Endothelial cell of umbilical vein (primary cell): ENCODE data around the gene KRCC1. TPM values are rescaled to one million over a fixed set of nuclear protein-coding genes. Genes with fewer than 3 reads are reported as not detected.

Experiments
- BruUV-seq: library from RNA; stranded (reverse); fragments of 400-500 nt; replicated peaks from 2 replicates; lab custom pipeline; 2021; lab: Mats Ljungman, UMichigan
- CTCF ChIA-PET: fragments of 300-600, 350-600 bp; sonication (Branson Sonifier 250); formaldehyde crosslinking; loops from one replicate; lab custom pipeline; 2021; ENCODE audit warnings: antibody characterized with exemption, inconsistent platforms; lab: Charles Lee
- POLR2A ChIA-PET: fragments of 300-600, 350-600 bp; sonication (Branson Sonifier 250); formaldehyde crosslinking; loops from one replicate; lab custom pipeline; 2021; ENCODE audit warnings: antibody characterized with exemption, inconsistent platforms; lab: Charles Lee
- DNase-seq: peaks from one replicate; pipeline ENCODE4 v3.0.0-alpha.2; 2011; ENCODE audit warnings: low read depth, low spot score
- FAIRE-seq: peaks from 2 replicates; lab custom pipeline; 2011; peaks lifted over from hg19 to GRCh38; lab: Jason Lieb, UNC
- H2AFZ ChIP-seq: 2 replicates; pipeline ENCODE4 v1.6.0; 2012; ENCODE audit warnings: low read depth, low read length, control low read depth, inconsistent platforms
- H3K27ac ChIP-seq: 2 replicates; pipeline ENCODE4 v1.5.1; 2011; ENCODE audit warnings: low read depth, mild to moderate bottlenecking, control low read depth, low read length, moderate library complexity; ENCODE audit not compliant: insufficient read depth
- H3K27me3 ChIP-seq, 2 experiments: 2 replicates each; pipeline versions ENCODE4 v1.6.0 to v1.6.1; 2011; ENCODE audit warnings: low read length in 2 of 2, mixed read lengths in 1 of 2; ENCODE audit not compliant: control insufficient read depth in 2 of 2, insufficient read depth in 2 of 2
- H3K36me3 ChIP-seq, 2 experiments: 2 replicates in 1 of 2; 3 replicates in 1 of 2; pipeline ENCODE4 v1.5.1; 2011; ENCODE audit warnings: low read length in 2 of 2, mild to moderate bottlenecking in 1 of 2, moderate library complexity in 1 of 2; ENCODE audit not compliant: control insufficient read depth in 2 of 2, insufficient read depth in 2 of 2; ENCODE audit errors: extremely low read depth in 1 of 2
- H3K4me1 ChIP-seq: 3 replicates; pipeline ENCODE4 v1.5.1; 2011; ENCODE audit warnings: mild to moderate bottlenecking, low read length; ENCODE audit not compliant: control insufficient read depth, insufficient read depth; ENCODE audit errors: extremely low read depth
- H3K4me2 ChIP-seq: 2 replicates; pipeline ENCODE4 v1.6.1; 2011; ENCODE audit warnings: low read length, control low read depth, mixed read lengths; ENCODE audit not compliant: insufficient read depth
- H3K4me3 ChIP-seq, 3 experiments: fragments of 200-600 bp in 1 of 3; sonication (generic), shearing (Covaris generic) in 1 of 3; replicated peaks in 1 of 3; 2 replicates each; pipeline ENCODE4 v1.5.1; 2011 to 2016; ENCODE audit warnings: control low read depth in 3 of 3, low read length in 3 of 3, mild to moderate bottlenecking in 2 of 3, inconsistent platforms in 1 of 3, low read depth in 1 of 3, moderate library complexity in 1 of 3; ENCODE audit not compliant: insufficient read depth in 1 of 3
- H3K79me2 ChIP-seq: 2 replicates; pipeline ENCODE4 v1.6.0; 2012; ENCODE audit warnings: low read length, inconsistent platforms; ENCODE audit not compliant: control insufficient read depth, insufficient read depth
- H3K9ac ChIP-seq: replicated peaks from 2 replicates; pipeline ENCODE3; 2011; ENCODE audit warnings: low read length, control low read depth; ENCODE audit not compliant: insufficient read depth; ENCODE audit errors: extremely low read depth
- H3K9me1 ChIP-seq: replicated peaks from 3 replicates; pipeline ENCODE4 v1.6.0; 2011; ENCODE audit warnings: mild to moderate bottlenecking, low read length; ENCODE audit not compliant: control insufficient read depth, insufficient read depth; ENCODE audit errors: extremely low read depth
- H3K9me3 ChIP-seq: replicated peaks from 2 replicates; pipeline ENCODE4 v1.5.1; 2012; ENCODE audit warnings: low read length, inconsistent platforms; ENCODE audit not compliant: control insufficient read depth, insufficient read depth
- H4K20me1 ChIP-seq: replicated peaks from 2 replicates; pipeline ENCODE3; 2011; ENCODE audit warnings: mild to moderate bottlenecking, low read length; ENCODE audit not compliant: control insufficient read depth, insufficient read depth; ENCODE audit errors: extremely low read depth
- EZH2 ChIP-seq: IDR thresholded peaks from 2 replicates; pipeline ENCODE4 v1.6.1; 2012; ENCODE audit warnings: borderline replicate concordance, low read depth, mild to moderate bottlenecking, moderate library complexity, low read length, inconsistent platforms; ENCODE audit not compliant: severe bottlenecking
- FOS ChIP-seq: IDR thresholded peaks from 2 replicates; pipeline ENCODE4 v1.6.1; 2011; ENCODE audit warnings: mild to moderate bottlenecking, low read length, moderate library complexity, borderline replicate concordance; ENCODE audit not compliant: insufficient read depth
- GATA2 ChIP-seq: IDR thresholded peaks from 2 replicates; pipeline ENCODE4 v1.7.0; 2011; ENCODE audit warnings: low read depth, mild to moderate bottlenecking, moderate library complexity, mixed read lengths, low read length; ENCODE audit not compliant: insufficient read length, insufficient read depth
- JUN ChIP-seq: IDR thresholded peaks from 2 replicates; pipeline ENCODE4 v1.6.1; 2011; ENCODE audit warnings: borderline replicate concordance, low read depth; ENCODE audit not compliant: insufficient read length, insufficient read depth
- MYC ChIP-seq: IDR thresholded peaks from one replicate; pipeline ENCODE4 v1.6.1; 2011; ENCODE audit warnings: mild to moderate bottlenecking, low read depth, low read length
- POLR2A ChIP-seq: IDR thresholded peaks from 2 replicates; pipeline ENCODE4 v1.6.1; 2012; ENCODE audit warnings: low read depth, mild to moderate bottlenecking, control low read depth, low read length
- POLR2AphosphoS5 ChIP-seq: IDR thresholded peaks from 2 replicates; pipeline ENCODE4 v1.6.1; 2012; ENCODE audit warnings: low read depth, mild to moderate bottlenecking, control low read depth, low read length, moderate library complexity; ENCODE audit not compliant: insufficient read depth
- dilution Hi-C: fragments of 300-500 bp; cut with MboI; formaldehyde crosslinking; loops from one replicate; pipeline ENCODE4 v1.15.0; 2019; ENCODE audit warnings: low sequenced_read_pairs; ENCODE audit not compliant: extremely low pct_ligation_motif_present
- intact Hi-C: fragments of 100-400 bp; cut with micrococcal nuclease; formaldehyde crosslinking; loops from one replicate; pipeline ENCODE4 v1.10.0; 2022
- polyA plus RNA-seq, 4 experiments: library from polyadenylated mRNA; depleted of rRNA in 3 of 4; stranded (reverse) in 3 of 4; unstranded in 1 of 4; fragments of >200 nt; gene quantifications; 2 replicates each; pipeline versions ENCODE4 v1.2.1 to v1.2.3, GENCODE V29; 2011 to 2012; ENCODE audit warnings: missing spikeins in 1 of 4
- total RNA-seq: library from RNA; stranded (reverse); gene quantifications from 2 replicates; pipeline ENCODE4 v1.2.3, GENCODE V29; 2021
- TF ChIP-seq, protein P1 (sequence below), 2 donors: IDR thresholded peaks; 1 replicate in 1 of 2; 2 replicates in 1 of 2; pipeline ENCODE4 v1.5.1; 2011; ENCODE audit warnings: low read length in 2 of 2, mild to moderate bottlenecking in 2 of 2, moderate library complexity in 2 of 2, control low read depth in 1 of 2, inconsistent platforms in 1 of 2, low read depth in 1 of 2; ENCODE audit not compliant: insufficient read depth in 1 of 2; ENCODE audit errors: extremely low read depth in 1 of 2
- TF ChIP-seq, protein P2 (sequence below): IDR thresholded peaks from 2 replicates; pipeline ENCODE4 v1.6.1; 2011; ENCODE audit not compliant: insufficient read depth, insufficient read length

KRCC1 gene
- total and polyA plus RNA-seq, 2 donors (not counting 3 experiments of a cell fraction or from before 2014, with no cell fraction given): 7.4 to 15.0 TPM

DNA sequence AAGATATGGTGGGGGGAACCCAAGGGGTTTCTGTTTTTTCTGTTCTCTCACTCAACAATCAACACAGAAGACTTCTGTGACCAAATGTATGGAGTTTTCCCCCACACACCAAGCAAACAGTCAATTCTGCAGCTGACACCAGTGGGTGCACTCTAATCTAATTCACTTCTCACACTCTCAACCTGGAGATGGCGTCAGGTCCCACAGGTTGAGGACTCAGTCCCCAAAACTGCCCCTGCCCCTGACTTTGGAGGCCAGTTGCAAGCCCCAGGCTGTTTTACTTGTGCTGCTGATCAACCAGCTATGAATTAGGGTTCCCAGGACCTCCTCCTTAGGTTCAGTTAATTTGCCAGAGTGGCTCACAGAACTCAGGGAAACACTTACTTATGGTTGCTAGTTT lies 45.4 kb downstream of the KRCC1 start:
- FAIRE-seq (no peak), DNase-seq (no peak)
- TF ChIP-seq POLR2AphosphoS5 (no peak), MYC (no peak), JUN (no peak)
- no peak overlapping the region for H3K9ac ChIP-seq
- H3K79me2 ChIP-seq: no peaks in the 10 kb centered on the region
- no peak overlapping the region for H3K4me2 ChIP-seq
- no peaks in the 10 kb centered on the region for H4K20me1 ChIP-seq
- POLR2A ChIA-PET: no interaction called here
- CTCF ChIA-PET: interaction anchor here (1.0 to 1.8 kb wide), 5 partner anchors 8 to 149 kb away, joined by 3 to 8 read pairs (median 6); no protein-coding TSS in a partner anchor
- no peaks in the 10 kb centered on the region for H3K9me1 ChIP-seq
- H3K36me3 ChIP-seq: no peaks in the 10 kb centered on the region
- no peak overlapping the region for H3K4me3 ChIP-seq
- BruUV-seq: no TSS peak
- H3K4me1 ChIP-seq: no peaks in the 10 kb centered on the region
- intact Hi-C loops: no loop called here
- peaks cover 0 to 4% of the 10 kb centered on the region in 2 experiments for H3K27me3 ChIP-seq
- H3K9me3 ChIP-seq: no peaks in the 10 kb centered on the region
- no peak overlapping the region for H2AFZ ChIP-seq
- dilution Hi-C loops: no loop called here
- H3K27ac ChIP-seq: no peak overlapping the region

DNA sequence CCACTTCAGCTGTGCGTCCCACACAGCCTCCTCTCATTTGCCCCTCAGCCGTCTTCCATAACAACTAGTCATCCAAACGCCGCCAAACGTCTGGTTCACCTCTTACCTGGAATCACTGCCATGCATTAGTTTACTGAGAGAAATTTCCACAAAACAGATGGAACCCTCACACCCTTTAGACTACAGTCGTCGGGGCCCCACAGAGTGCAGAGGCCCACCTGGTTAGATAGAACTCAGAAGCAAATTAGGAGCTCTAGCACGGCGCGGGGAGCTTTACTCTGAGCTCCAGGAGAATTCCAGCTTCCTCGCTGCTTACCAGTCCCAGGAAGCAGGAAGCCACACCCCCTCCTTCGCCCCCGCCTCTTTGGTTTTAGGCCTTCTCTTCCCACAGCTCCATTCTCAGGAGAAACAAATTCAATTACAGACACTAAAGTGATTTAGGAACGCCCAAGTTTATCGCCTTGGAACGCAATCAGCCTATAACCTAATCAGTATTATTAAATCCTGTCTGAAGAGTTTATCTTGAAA lies 48.6 kb downstream of the KRCC1 start:
- H3K27ac ChIP-seq: no peak overlapping the region
- no peaks in the 10 kb centered on the region for H3K36me3 ChIP-seq
- no peaks in the 10 kb centered on the region for H3K4me1 ChIP-seq
- no peak overlapping the region for H3K9ac ChIP-seq
- no TSS peak for BruUV-seq
- H2AFZ ChIP-seq: no peak overlapping the region
- H3K79me2 ChIP-seq: no peaks in the 10 kb centered on the region
- ChIA-PET POLR2A (no interaction called here), CTCF (no interaction called here)
- intact Hi-C loops (no loop called here), dilution Hi-C loops (no loop called here)
- H3K27me3 ChIP-seq: peaks cover 4 to 12% of the 10 kb centered on the region in 2 experiments
- H3K4me2 ChIP-seq: no peak overlapping the region
- no peaks in the 10 kb centered on the region for H4K20me1 ChIP-seq
- H3K9me3 ChIP-seq: no peaks in the 10 kb centered on the region
- no peak for FAIRE-seq
- DNase-seq: no peak
- TF ChIP-seq EZH2 (no peak), JUN (no peak), MYC (no peak), POLR2A (no peak), POLR2AphosphoS5 (no peak), FOS (no peak), GATA2 (no peak)
- TF ChIP-seq, protein P1, sequence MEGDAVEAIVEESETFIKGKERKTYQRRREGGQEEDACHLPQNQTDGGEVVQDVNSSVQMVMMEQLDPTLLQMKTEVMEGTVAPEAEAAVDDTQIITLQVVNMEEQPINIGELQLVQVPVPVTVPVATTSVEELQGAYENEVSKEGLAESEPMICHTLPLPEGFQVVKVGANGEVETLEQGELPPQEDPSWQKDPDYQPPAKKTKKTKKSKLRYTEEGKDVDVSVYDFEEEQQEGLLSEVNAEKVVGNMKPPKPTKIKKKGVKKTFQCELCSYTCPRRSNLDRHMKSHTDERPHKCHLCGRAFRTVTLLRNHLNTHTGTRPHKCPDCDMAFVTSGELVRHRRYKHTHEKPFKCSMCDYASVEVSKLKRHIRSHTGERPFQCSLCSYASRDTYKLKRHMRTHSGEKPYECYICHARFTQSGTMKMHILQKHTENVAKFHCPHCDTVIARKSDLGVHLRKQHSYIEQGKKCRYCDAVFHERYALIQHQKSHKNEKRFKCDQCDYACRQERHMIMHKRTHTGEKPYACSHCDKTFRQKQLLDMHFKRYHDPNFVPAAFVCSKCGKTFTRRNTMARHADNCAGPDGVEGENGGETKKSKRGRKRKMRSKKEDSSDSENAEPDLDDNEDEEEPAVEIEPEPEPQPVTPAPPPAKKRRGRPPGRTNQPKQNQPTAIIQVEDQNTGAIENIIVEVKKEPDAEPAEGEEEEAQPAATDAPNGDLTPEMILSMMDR (IDR thresholded peaks at IDR 0.05; ENCODE audit: extremely low read depth in 1 of 2, insufficient read depth in 1 of 2, low read depth in 1 of 2, low read length in 2 of 2): no peak
- TF ChIP-seq, protein P2, sequence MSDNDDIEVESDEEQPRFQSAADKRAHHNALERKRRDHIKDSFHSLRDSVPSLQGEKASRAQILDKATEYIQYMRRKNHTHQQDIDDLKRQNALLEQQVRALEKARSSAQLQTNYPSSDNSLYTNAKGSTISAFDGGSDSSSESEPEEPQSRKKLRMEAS: no peak
- H3K9me1 ChIP-seq: no peaks in the 10 kb centered on the region
- no peak overlapping the region for H3K4me3 ChIP-seq
